ENCODE results near the gene NUAK1.

Gene NUAK1

DNA sequence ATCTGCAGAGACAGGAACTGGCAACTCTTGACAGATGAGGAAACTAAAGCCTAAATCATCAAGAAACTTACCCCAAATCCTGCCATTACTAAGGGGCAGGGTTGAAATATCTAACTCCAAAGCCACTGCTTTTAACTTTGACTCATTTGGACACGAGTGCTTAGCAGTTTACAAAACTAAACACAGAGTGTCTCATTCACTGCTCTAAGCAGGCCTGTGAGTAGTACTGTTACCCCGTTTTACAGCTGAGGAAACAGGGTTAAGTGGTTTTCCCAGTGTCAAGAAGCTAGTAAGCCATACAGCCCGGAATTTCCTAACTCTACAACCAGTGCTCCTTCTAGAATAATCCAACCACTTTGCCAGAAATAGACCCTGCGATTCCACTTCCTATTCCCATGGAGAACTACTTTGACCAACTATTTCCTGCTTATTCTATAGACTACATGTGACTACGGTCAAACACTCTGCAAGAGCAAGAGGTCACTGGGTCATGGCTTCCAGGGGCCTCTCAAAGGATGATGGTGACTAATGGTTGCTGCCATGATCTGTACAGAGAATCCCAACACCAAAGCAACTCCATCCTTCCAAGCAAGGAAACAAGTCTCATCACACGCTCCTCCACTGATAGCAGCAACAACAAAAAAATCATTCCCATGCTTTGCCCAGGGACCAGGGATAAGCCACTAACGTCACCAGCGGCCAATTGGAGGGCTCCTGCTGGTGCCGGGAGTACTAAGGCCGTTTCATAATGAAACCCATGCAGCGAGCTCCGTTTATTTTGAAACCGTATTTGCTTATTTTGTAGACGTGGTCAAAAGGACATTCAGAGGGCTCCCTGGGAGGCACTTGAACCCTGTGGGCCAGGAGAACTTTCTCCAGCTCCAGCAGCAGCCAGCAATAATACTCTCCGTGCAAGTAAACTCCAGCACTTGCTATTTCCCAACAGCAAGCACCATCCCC, 56.3 kb downstream of the NUAK1 start:
- DNase-seq (ENCODE audit: low read depth): no peak

DNA sequence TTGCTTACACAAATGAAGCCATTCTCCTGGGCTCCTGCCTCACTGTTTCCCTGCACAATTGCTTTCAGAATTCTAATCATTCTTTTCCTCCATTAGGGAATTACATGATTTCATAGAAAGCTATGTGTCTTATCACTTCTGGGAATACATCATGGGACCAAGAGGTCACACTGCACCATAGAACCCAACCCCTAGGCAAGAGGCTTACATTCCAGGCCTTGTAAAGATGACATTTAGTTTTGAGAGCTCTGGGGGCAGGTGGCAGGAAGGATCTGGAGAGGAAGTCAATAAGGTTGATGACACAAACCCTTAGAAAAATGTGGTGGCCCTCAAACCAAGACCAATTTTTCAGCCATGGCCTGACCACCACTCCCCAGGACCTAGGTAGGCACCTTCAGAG, 57.1 kb downstream of the NUAK1 start:
- no peak for DNase-seq (ENCODE audit: low read depth)

DNA sequence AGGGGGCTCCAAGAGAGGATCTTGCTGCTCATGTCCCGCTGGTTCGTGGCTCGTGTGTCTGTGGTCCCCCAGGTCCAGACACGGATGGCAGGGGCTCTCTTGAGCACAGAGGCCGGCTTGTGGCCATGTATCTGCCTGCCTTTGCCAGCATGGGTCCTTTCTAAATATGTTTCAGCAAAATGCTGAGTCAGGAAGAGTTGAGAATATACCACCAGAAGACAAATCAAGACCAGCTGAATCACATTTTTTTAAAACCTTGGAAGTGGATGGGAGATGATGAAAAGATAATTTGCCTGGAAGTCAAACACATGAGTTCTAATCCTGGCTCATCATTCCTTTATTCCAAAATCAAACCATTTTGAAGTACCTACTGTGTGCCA, 58.0 kb downstream of the NUAK1 start:
- no peak for DNase-seq (ENCODE audit: low read depth)

DNA sequence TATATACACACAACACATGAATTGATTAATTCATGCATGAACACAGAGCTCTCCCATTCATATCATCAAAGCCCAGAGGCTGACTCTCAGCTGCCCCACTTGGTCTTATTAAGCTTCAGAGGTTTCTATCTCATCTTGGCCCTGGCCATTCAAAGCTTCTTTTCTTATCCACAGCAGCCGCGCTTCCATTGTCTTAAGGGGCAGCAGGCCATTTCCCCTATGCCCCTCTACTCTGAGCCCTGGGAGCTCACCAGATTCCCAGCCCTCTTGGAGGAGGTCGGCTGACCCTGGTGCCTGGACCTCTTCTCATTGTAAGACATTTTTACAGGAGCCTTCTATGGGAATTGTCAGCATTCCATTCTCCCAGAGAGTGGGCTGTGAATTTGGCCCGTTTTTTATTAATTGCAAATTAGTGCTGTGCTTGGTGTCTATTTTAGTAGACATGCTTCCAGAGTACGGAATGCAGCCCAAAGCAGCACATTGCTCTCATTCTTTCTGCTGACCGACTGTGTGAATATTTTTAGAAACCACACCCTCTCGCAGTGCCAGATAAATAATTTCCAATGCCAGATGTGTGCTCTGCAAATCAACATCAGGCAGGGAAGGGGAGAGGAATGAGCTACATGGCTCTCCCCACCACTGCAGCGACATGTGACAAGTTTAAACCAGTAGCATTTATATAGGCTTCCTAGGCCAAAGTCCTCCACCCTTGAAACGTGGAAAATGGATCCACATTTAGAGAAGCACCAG, 58.5 kb downstream of the NUAK1 start:
- no peak for DNase-seq (ENCODE audit: low read depth)

DNA sequence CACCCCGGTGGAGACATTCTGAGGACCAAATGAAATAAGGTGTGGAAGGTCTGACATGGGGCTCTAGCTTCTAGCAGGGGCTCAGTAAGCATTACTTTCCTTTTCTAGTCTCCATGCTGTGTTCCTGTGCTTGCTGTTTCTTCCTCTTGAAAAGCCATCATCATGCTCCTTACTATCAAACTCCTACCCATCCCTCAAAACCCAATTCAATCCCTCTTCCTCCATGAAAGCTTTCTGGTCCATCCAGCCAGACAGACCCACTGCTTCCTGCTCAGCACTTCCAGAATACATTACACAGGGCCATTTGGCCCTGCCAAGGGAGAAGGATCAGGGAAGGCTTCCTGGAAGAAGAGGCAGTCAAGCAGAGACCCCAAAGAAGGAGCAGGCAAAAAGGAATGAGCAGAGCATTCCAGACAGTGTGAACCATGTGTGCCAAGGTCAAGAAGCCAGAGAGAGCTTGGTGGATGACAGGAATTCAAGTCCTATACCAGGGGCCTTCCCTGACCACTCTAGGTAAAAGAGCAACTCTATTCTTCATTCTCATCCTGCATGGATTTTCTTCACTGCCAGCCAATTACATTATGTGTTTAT, 59.5 kb downstream of the NUAK1 start:
- DNase-seq (ENCODE audit: low read depth): no peak

DNA sequence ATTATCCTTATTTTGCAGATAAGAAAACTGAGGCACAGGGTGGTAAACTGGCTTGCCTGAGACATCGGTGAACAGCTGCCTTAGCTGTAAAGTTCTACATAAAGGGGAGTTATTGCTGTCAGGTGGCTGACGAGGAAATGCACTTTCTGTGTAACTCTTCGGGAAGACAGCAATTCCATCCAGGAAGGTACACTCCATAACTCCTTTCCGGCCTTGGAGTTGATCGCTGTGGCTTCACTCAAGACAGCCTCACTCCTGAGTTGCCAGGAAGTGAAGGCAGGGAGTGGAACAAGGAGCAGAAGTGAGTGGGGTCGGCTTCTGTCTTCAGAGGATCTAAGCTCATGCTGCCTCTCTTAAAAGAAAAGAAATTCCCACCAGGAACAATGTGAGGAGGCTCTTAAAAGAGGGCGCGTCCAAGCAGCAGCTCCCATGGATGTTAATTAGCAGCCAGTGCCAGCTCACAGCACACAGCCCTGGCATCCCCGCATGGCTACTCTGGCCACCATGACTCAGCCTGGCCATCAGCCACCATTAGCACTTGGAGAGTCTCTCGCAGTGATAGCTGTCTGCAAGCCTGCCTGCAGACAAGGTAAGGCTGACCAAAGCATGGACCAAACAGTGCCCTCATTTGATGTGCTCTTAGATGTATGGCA, 60.3 kb downstream of the NUAK1 start:
- no peak for DNase-seq (ENCODE audit: low read depth)

DNA sequence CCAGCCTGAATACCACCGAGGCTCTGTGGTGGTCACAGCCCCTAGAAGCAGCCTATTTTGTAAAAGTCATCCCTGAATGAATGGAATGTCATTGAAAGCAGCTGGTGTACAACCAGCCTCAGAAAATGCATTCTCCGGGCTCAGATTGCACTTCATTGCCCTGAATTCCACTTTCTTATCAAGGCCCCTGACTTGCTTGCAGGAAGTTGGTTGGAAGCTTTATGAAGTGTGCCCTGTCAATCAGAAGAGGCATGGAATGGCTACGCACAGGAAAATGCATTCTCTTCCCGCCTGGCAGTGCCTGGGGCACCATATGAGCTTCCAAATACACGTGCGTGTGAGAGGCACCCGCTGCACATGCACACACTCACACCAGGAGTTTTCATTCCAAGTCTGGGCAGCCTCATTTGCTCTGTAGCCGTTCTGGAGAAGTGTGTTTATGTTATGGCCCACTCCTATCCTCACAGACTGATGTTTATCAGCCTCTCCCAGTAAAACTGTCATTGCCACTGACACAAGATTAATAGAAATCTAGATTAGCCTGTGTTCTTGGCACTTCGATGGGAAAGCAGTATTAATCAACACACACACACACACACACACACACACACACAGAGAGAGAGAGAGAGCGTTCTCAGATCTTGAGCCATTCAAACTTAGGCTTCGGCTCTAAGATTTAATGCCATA, 63.9 kb downstream of the NUAK1 start:
- DNase-seq (ENCODE audit: low read depth): no peak

DNA sequence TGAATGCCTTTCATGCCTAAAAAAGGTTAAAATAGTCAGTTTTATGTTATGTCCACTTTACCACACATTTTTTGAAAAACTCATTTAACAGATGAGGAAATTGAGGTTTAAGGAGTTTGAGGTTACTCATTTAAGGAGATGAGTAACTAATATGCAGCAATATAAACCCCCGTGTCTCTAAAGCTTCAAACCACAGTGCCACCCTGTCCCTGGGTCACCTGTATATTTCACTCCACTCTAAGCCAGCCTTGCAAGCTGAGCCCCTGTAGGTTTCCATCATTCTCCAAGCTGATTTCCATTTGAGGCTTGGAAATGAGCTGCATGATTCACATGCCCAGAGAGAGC, 64.4 kb downstream of the NUAK1 start:
- DNase-seq (ENCODE audit: low read depth): no peak

DNA sequence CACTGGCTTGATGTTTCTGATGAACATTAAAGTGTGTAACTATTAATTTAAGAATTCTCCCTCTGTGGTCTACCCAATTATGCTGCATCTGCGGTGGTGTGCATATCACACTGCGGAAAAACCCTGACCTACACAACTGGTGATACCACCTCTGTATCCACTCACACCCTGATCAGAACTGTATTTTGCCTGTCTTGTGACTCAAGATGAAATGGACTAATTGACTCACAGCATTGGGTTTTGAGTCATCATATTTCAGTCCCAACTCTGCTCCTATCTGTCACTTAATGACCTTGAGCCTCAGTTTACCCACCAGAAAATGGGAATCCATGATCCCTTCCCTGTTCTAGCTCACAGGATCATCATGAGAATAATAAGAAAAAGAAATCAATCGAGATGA, 65.6 kb downstream of the NUAK1 start:
- no peak for DNase-seq (ENCODE audit: low read depth)

DNA sequence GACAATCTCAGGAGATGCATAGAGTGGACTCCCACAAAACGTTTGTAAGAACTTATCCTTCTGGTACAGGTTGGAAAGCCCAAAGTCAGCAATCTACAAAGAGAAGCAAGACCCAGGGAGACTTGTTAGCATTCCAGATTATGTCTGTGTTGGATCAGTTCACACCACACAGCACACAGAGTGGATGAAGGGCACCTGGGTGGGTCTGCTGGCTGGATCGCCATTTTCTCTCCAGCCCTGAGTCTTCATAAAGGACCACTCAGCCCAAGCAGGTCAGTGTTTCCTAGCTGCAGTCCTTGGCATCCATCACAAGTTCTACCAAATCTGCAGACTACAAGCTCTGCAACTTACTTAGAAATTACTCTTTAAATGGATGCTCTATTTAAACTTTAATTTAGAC, 66.0 kb downstream of the NUAK1 start:
- no peak for DNase-seq (ENCODE audit: low read depth)

DNA sequence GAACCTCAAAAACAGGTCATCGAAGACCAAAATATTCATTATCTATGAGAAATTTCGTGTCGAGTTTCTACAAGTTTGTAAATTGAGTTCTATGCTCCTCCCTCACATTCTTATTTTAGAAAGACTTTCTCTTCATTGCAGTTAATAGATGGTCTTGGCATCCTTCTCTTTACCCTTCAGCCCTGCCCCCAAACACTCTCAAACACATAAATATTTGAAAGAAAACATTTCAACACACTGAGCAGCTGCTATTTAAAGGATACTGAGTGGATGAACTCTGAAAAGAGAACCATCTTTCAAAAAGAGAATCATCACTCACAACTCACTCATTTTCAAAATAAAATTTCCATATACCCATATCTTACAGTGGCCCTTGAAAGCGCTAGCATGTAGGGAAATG, 67.1 kb downstream of the NUAK1 start:
- no peak for DNase-seq (ENCODE audit: low read depth)

DNA sequence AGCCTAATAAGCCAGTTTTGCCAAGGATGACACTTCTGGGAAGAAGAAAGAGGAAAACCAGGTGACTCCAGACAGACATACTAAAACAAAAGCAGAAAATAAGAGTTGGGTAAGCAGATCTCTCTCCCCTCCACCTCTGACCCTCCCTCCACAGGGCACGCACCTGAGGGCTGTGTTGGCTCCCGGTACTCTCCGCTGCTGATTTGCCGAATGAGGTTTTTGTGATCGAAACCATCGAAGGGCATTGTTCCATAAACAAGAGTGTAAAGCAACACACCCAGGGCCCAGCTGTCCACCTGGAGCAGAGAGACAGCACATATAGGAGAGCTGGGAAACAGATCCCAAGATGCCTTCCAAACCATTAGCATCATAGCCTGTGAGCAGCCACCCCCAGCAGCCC, 68.1 kb downstream of the NUAK1 start:
- DNase-seq (ENCODE audit: low read depth): no peak

DNA sequence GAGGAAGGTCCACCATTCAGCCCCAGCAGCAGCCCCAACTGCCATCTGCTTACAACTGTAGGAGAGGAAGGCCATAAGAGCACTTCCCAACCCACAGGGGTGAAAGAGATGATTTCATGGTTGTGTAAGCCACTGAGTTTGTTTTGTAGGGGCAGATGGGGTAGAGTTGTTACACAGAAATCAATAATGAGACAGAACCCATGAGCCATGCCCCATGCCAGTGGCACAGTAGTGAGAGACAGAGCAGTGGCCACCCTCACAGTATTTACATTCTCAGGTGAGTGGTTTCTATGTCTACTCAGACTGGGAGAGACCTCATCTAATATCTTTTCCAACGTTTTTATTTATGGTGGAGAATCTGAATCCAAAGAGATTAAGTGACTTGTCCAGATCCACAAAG, 68.6 kb downstream of the NUAK1 start:
- no peak for DNase-seq (ENCODE audit: low read depth)

DNA sequence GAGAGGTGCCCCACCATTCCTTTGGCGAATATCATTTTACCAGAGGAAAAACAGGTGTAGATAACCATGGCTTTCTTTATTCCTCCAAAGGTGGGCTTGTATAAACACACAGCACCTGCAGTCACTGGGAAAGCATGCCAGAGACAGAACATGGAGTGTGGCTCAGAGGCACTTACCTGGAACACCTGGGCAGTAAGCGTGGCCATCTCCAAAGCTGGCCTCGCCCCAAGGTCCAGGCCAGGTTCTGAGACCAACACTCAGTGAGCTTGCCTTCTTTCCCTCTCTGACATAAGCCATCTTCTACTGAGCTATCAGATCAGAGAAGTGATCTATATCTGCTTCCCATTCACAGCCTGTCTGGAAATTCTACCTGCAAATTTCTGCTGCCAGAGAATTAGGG, 70.5 kb downstream of the NUAK1 start:
- no peak for DNase-seq (ENCODE audit: low read depth)

DNA sequence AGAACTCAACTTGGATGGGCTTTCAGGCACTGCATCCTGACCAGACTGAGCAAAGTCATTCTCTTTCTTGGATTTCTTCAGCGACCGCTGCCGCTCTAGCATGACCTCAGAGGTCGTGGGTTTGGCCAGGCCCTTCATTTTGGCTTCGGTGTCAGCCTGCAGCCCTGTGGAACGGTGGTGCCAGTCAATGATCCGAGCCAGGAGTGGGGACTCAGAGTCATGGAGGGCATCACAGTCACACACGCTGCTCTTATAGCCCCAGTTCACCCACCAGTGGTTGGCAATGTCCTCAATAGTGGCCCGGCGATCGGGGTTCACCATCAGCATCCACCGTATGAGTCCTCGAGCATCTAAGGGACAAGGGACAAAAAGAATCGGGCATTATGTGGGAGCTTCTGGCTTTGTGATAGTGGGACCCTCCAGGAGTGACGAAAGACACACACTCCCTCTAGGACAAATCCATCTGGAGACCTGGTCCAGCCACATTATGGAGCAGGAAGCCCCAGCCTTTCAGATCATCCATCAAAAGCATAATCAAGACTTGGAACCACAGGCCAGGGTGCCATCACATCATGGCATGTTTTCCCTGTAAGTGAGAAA, 71.0 kb downstream of the NUAK1 start:
- DNase-seq (ENCODE audit: low read depth): no peak

DNA sequence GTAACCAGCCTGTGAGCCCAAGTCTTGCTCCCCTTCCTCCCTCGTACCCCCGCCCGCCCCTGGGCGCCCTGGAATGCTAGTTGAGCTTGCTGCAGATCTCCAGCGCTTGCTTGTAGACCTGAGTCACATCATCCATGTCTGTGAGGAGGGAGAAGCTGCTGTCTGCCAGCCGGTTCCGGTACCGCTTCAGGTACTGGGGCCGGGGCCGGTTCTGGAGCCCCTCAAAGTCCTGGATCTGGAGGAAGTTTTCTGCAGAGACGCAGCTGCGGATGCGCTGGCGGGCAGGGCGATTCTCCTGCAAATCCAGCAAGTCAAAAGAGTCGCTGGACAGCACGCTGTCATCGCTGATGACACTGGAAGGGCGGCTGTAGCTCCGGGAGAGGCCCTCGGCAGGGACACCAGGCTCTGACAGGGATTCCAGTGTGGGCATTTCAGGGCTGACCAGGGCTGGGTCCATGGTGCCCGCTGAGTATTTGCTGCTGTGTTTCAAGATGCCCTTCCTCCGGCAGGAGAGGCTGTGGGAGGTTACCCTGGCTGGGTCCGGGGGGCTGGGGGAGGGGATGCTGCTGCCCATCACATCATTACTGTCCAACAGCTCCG, 71.9 kb downstream of the NUAK1 start:
- DNase-seq (ENCODE audit: low read depth): no peak

DNA sequence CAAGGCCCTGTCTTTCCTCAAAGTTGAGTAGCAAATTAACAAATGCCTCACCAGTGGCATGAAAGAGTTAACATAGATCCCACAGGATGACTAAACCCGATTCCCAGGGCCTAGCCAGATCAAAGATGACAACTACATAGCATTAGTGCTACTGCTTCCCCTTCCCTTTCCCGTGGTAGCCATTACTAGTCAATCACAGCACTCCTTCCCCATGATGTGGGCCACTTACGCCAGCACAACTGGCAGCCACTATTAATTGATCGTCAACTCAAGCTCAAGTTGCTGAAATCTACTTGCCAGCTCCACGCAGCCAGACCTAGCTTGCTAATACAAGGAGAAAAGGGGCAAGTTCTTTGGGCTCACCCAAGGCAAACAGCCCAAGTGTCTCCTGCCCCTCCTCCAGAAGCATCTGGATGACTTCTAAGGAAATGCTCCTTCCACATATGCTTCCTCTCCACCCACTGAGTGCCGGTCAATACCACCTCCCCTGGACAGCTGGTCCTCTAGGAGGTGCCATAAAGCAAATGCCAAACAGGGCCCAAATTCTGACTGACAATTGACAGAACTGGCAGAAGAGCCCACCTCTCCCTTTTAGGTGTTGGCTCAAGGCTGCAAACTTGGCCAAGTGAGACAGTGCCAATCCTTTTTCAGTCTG, 72.6 kb downstream of the NUAK1 start:
- no peak for DNase-seq (ENCODE audit: low read depth)

DNA sequence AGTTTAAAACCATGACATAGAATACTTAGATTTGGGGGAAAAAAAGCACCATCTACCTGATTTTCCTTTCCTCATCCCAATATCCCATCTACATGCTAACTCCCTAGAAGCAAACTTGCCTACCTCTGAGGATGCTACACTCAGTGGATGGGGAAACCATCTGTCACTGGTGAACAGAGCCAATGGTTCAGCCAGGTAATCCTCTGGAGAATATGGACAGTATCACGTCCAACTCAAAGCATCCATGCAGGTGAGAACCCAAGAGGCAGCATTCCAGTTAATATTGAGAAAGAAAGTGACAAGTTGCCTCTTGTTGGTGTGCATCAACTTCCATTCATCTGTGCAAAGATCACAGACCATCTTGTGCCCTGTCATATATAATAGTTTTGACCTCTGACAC, 73.2 kb downstream of the NUAK1 start:
- DNase-seq (ENCODE audit: low read depth): no peak

DNA sequence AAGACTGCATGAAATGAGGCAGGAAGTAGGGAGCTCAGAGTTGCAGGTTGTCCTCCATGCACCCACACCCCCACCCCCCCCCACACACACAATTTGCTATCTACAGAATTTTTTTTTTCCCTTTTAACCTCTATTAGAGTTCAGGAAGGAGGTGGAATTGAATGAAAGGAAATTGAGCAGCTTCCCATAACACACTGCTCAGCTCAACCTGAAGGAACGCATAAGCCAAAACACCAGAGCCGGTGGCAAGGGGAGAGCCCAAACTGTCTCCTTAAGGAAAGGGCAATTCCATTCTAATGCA, 74.1 kb downstream of the NUAK1 start:
- DNase-seq (ENCODE audit: low read depth): no peak

DNA sequence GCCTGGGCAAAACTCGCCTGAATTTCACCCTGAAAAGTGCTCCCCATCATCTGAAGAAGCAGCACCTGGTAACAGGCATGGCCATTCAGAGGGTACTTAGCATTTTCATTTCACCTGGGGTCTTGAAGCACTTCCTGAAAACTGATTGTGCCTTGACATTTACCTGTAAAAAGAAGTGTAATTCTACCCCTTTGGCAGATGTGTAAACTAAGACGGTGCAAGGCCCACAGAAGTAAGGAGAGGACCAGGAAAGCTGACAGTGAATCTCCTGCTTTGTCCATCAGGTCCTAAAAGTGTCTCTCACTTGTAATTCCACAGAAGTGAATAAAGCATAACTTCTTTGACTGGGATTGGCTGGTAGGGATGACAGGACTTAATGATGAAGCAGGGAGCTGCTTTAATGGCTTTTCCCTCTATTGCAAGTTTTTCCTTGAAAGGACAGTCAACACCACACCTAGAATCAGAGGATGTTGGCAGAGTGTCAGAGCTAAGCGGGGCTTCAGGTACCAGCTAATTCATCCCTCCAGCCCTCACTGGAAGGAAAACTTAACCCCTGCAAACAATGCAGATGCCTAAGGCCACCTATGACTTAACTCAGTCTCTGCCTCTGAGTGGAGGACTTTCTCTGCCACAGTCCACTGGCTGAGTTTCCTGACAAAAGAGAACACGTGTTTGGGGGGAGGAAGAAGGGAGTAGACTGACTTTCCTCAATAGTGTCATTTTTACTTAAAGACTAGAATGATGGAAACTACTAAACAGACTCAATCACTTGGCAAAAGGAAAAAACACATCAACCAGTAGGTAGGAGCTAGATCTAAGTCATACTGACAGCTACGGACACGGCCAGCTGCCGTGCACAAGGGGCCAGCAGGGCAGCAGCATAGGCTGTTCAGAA, 74.7 kb downstream of the NUAK1 start:
- no peak for DNase-seq (ENCODE audit: low read depth)
